Measurements from ENCODE around the gene MAPK4.

The MAPK4 gene

GRCh38 chr18:50721451-50722120 is 161.7 kb downstream of the MAPK4 start:
- no peak for DNase-seq (ENCODE audit: low read depth)

- no peak for DNase-seq (ENCODE audit: low read depth)
Measured at GRCh38 chr18:50722311-50722710, 162.4 kb downstream of the MAPK4 start.

- no peak for DNase-seq (ENCODE audit: low read depth)
Measured at GRCh38 chr18:50724751-50725151, 164.9 kb downstream of the MAPK4 start.

GRCh38 chr18:50726960-50727589 is 167.2 kb downstream of the MAPK4 start:
- DNase-seq (ENCODE audit: low read depth): no peak

- no peak for DNase-seq (ENCODE audit: low read depth)
Measured at GRCh38 chr18:50727721-50728471, 168.0 kb downstream of the MAPK4 start.

GRCh38 chr18:50729376-50729775 is 169.5 kb downstream of the MAPK4 start:
- no peak for DNase-seq (ENCODE audit: low read depth)

- no peak for DNase-seq (ENCODE audit: low read depth)
Measured at GRCh38 chr18:50729986-50730385, 170.1 kb downstream of the MAPK4 start.

GRCh38 chr18:50734342-50734741 is 174.5 kb downstream of the MAPK4 start:
- DNase-seq (ENCODE audit: low read depth): no peak

GRCh38 chr18:50734886-50735285 is 175.0 kb downstream of the MAPK4 start:
- no peak for DNase-seq (ENCODE audit: low read depth)

- no peak for DNase-seq (ENCODE audit: low read depth)
Measured at GRCh38 chr18:50737127-50737526, 177.2 kb downstream of the MAPK4 start.

GRCh38 chr18:50738098-50738757 is 178.3 kb downstream of the MAPK4 start:
- no peak for DNase-seq (ENCODE audit: low read depth)

GRCh38 chr18:50742952-50743351 is 183.1 kb downstream of the MAPK4 start:
- DNase-seq (ENCODE audit: low read depth): no peak

GRCh38 chr18:50744253-50744652 is 184.4 kb downstream of the MAPK4 start:
- DNase-seq (ENCODE audit: low read depth): no peak

- DNase-seq (ENCODE audit: low read depth): no peak
Measured at GRCh38 chr18:50745945-50746344, 186.1 kb downstream of the MAPK4 start.

GRCh38 chr18:50747849-50748242 is 188.0 kb downstream of the MAPK4 start:
- DNase-seq (ENCODE audit: low read depth): no peak

GRCh38 chr18:50748243-50749229 is 188.6 kb downstream of the MAPK4 start:
- no peak for DNase-seq (ENCODE audit: low read depth)

GRCh38 chr18:50749421-50749820 is 189.5 kb downstream of the MAPK4 start:
- no peak for DNase-seq (ENCODE audit: low read depth)

- DNase-seq (ENCODE audit: low read depth): no peak
Measured at GRCh38 chr18:50749945-50750344, 190.1 kb downstream of the MAPK4 start.

- DNase-seq (ENCODE audit: low read depth): no peak
Measured at GRCh38 chr18:50750546-50750945, 190.7 kb downstream of the MAPK4 start.

- DNase-seq (ENCODE audit: low read depth): no peak
Measured at GRCh38 chr18:50751490-50751889, 191.6 kb downstream of the MAPK4 start.

GRCh38 chr18:50751947-50752346 is 192.1 kb downstream of the MAPK4 start:
- no peak for DNase-seq (ENCODE audit: low read depth)
